Stimulated activated naive CD8-positive, alpha-beta T cell treated with anti-CD3 and anti-CD28 coated beads, Interleukin-15, Interleukin-2, amounts not matched to agents 100 U/mL and 50 U/mL, for 24 hours (primary cell): ENCODE data around the gene SBNO2.

Experiments
- ATAC-seq: fragments of 150-1000 bp; cut with Tn5 transposase; one replicate; pipeline ENCODE4 v1.10.0; 2021
- DNase-seq: peaks from one replicate; pipeline ENCODE4 v3.0.0; 2021

Gene SBNO2

DNA sequence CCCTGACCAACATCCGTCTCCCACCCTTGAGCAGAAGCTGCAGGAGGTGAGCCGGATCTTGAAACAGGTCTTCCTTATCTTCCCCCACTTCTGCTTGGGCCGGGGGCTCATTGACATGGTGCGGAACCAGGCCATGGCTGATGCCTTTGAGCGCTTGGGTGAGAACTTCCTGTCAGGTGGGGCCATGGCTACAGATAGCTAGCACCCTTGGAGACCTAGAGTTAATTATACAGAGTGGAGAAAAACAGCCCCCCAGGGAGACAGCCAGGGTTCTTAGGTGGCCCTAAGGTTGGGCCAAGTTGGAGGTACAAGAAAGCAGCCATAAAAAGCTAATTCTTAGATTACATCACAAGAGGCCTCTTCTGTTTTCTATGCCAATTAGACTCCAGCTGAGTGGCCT is 116.0 kb downstream of the SBNO2 start:
- DNase-seq (no peak), ATAC-seq (no peak)
